ENCODE results near the gene SLC25A19. TPM values are rescaled to one million over a fixed set of nuclear protein-coding genes. Genes with fewer than 3 reads are reported as not detected.
"Not testable (repeated sequence)": the region's sequence is repeated elsewhere in the genome, so short reads cannot be mapped to it uniquely, and the experiment has no call there.

The SLC25A19 gene
- total and polyA plus RNA-seq, 8 donors, result 2.3 to 40.6 (median 9.9) TPM

DNA sequence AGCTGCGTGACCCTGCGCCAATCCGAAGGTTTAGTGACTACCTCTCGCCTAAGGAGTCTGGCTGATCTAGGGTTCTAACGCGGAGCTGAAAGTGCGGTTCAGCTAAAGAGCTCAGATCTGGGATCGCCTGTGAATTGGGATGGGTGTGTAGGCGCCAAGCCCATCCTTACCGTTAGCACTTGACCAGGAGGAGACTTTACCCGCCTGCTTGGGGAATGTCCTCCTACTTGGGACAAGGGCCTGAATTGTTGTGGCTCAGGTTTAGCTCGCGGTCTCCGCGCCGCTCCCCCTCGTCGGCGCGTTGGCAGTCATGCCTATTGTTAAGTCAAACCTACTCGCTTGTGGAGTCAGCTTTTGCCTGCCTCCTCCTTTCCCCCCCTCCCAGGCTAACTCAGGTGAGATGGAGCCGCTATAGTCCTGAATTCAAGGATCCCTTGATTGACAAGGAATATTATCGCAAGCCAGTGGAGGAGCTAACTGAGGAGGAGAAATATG lies 27.1 kb downstream of the SLC25A19 start:
- Histone ChIP-seq H3K4me1 (peaks cover 24 to 63% (median 43%) of the 10 kb centered on the region in 4 donors), H3K36me3 (peaks cover 32 to 43% (median 41%) of the 10 kb centered on the region in 4 donors), H3K27me3 (no peaks in the 10 kb centered on the region), H3K9me3 (no peaks in the 10 kb centered on the region), H3K27ac (peak overlapping the region; percentile 87 to 95 (median 94)), H3K4me3 (peak overlapping the region; percentile 67 to 97 (median 94))
- TF ChIP-seq POLR2A (IDR thresholded peaks at IDR 0.05) (no peak), EP300 (IDR thresholded peaks at IDR 0.05) (no peak), CTCF (IDR thresholded peaks at IDR 0.05) (no peak), POLR2AphosphoS5 (IDR thresholded peaks at IDR 0.05) (no peak)
- DNase-seq, result peak in 1 of 2 donors; percentile 33
- 0 to 1% (median 0%) methylated on average over 23 of the region's 23 CpGs for WGBS, 5 donors
- intact Hi-C loops (cut with DNase I; ENCODE audit: low total_unique reads), result no loop called here

GRCh38 chr17:75261336-75262111 lies 27.7 kb downstream of the SLC25A19 start, which contains the start of the genes GGA3 and MRPS7:
Gene GGA3 (minus strand): TSS chr17:75261606. CDS start chr17:75261587, 19 bp downstream.
Gene MRPS7 (plus strand): TSS chr17:75261879. CDS start chr17:75261901, 22 bp downstream.
- intact Hi-C loops (cut with DNase I; ENCODE audit: low total_unique reads), result no loop called here
- 0 to 1% (median 0%) methylated on average over 22 to 68 of the region's 69 CpGs for WGBS, 5 donors

GRCh38 chr17:75260641-75261335 lies 28.4 kb downstream of the SLC25A19 start:
- Histone ChIP-seq H3K27ac (peak overlapping the region; percentile 87 to 95 (median 94)), H3K27me3 (no peaks in the 10 kb centered on the region), H3K4me1 (peaks cover 24 to 58% (median 43%) of the 10 kb centered on the region in 4 donors), H3K4me3 (peak overlapping the region; percentile 67 to 97 (median 94)), H3K36me3 (peaks cover 20 to 29% (median 27%) of the 10 kb centered on the region in 4 donors), H3K9me3 (no peaks in the 10 kb centered on the region)
- DNase-seq, result no peak
- TF ChIP-seq EP300 (IDR thresholded peaks at IDR 0.05), result no peak
- TF ChIP-seq POLR2AphosphoS5 (IDR thresholded peaks at IDR 0.05), result no peak
- no peak for TF ChIP-seq POLR2A (IDR thresholded peaks at IDR 0.05)
- no peak for TF ChIP-seq CTCF (IDR thresholded peaks at IDR 0.05)
- intact Hi-C loops (cut with DNase I; ENCODE audit: low total_unique reads), result no loop called here
- 1 to 3% (median 1%) methylated on average over 17 to 31 of the region's 31 CpGs for WGBS, 5 donors

More at GRCh38 chr17:75261336-75262111, 27.7 kb downstream of the SLC25A19 start, which contains the start of the genes GGA3 and MRPS7:
- peak in 1 of 7 experiments; percentile 22 for TF ChIP-seq CTCF (IDR thresholded peaks at IDR 0.05)
- TF ChIP-seq POLR2AphosphoS5 (IDR thresholded peaks at IDR 0.05), result peak; percentile 31 to 81 (median 74)
- peak in 1 of 4 donors; percentile 33 for TF ChIP-seq POLR2A (IDR thresholded peaks at IDR 0.05)
- no peak for TF ChIP-seq EP300 (IDR thresholded peaks at IDR 0.05)
- no peaks in the 10 kb centered on the region for H3K9me3 ChIP-seq
- H3K36me3 ChIP-seq, result peaks cover 27 to 36% (median 35%) of the 10 kb centered on the region in 4 donors
- peak within 1 kb of the TSS; percentile 67 to 97 (median 94) for H3K4me3 ChIP-seq
- H3K4me1 ChIP-seq, result peaks cover 24 to 57% (median 43%) of the 10 kb centered on the region in 4 donors
- no peaks in the 10 kb centered on the region for H3K27me3 ChIP-seq
- peak within 1 kb of the TSS; percentile 87 to 95 (median 94) for H3K27ac ChIP-seq
- peak; percentile 95 to 98 for DNase-seq

DNA sequence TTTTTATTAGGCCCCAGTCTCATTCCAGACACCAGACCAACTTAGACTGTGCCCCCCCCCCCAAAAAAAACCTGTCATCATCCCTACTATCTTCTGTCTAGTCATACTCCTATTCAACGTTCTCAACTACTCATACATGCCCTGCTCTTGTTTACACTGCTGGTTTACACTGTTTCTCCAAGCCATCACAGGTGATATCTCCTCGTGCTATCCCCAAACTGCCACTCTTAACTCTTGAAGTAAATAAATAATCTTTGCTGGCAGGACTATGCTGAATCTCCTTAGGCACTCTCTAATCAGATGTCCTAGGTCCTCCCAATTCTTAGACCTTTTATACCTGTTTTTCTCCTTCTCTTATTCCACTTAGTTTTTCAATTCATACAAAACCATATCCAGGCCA lies 32.0 kb downstream of the SLC25A19 start:
- WGBS, 5 donors, result 24 to 38% (median 36%) methylated on average over 2 of the region's 2 CpGs
- H3K27me3 ChIP-seq, result not testable (repeated sequence)
- H3K4me1 ChIP-seq, result peaks cover 16 to 47% (median 38%) of the 10 kb centered on the region in 4 donors

DNA sequence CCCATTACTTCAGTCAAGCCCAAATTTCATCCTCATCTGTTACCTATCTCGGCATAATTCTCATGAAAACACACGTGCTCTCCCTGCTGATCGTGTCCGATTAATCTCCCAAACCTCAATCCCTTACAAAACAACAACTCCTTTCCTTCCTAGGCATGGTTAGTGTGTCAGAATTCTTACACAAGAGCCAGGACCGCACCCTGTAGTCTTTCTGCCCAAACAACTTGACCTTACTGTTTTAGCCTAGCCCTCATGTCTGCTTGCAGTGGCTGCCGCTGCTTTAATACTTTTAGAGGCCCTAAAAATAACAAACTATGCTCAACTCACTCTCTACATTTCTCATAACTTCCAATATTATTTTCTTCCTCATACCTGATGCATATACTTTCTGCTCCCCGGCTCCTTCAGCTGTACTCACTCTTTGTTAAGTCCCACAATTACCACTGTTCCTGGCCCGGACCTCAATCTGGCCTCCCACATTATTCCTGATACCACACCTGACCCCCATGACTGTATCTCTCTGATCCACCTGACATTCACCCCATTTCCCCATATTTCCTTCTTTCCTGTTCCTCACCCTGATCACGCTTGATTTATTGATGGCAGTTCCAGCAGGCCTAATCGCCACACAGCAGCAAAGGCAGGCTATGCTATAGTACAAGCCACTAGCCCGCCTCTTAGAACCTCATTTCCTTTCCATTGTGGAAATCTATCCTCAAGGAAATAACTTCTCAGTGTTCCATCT lies 33.1 kb downstream of the SLC25A19 start:
- 42 to 56% (median 53%) methylated on average over 8 to 11 of the region's 11 CpGs for WGBS, 5 donors
- H3K27ac ChIP-seq, result peak overlapping the region in 1 of 5 donors; percentile 26
- peaks cover 15 to 54% (median 35%) of the 10 kb centered on the region in 4 donors for H3K4me1 ChIP-seq
- H3K4me3 ChIP-seq; H3K36me3 ChIP-seq; intact Hi-C loops (cut with DNase I; ENCODE audit: low total_unique reads); DNase-seq; H3K9me3 ChIP-seq; H3K27me3 ChIP-seq: not testable (repeated sequence)

More for the DNA sequence above, 32.0 kb downstream of the SLC25A19 start:
- H3K9me3 ChIP-seq; DNase-seq; H3K27ac ChIP-seq; H3K36me3 ChIP-seq; intact Hi-C loops (cut with DNase I; ENCODE audit: low total_unique reads); H3K4me3 ChIP-seq: not testable (repeated sequence)
